Measurements from ENCODE around the gene DUSP28.

GRCh38 chr2:240594511-240595380 is 34.6 kb downstream of the DUSP28 start:
- no peak for TF ChIP-seq CTCF (conservative IDR thresholded peaks at IDR 0.05)
- TF ChIP-seq EZH2 (IDR thresholded peaks at IDR 0.05; ENCODE audit: low read depth) = no peak
